K562 (cell line): ENCODE data around the gene SEMA6B. TPM values are rescaled to one million over a fixed set of nuclear protein-coding genes. Genes with fewer than 3 reads are reported as not detected.

Source experiments
- ATAC-seq: fragments of 200-7000 bp; cut with Tn5 transposase; 3 replicates; pipeline ENCODE4 v1.9.1; 2020; ENCODE audit warnings: moderate library complexity
- BruUV-seq: library from RNA; stranded (reverse); fragments of 400-500 nt; replicated peaks from 2 replicates; lab custom pipeline; 2021; lab: Mats Ljungman, UMichigan
- CTCF ChIA-PET: fragments of 300-600 bp; formaldehyde crosslinking; extraction: SDS; loops from one replicate; lab custom pipeline; 2021; ENCODE audit warnings: low intra/inter-chr PET ratio; lab: Yijun Ruan, JAX
- POLR2A ChIA-PET: fragments of 300-600, 350-650 bp; sonication (Branson Sonifier 250); formaldehyde crosslinking; extraction: SDS; loops from one replicate; lab custom pipeline; 2021; ENCODE audit warnings: antibody characterized with exemption, inconsistent platforms; lab: Yijun Ruan, JAX
- DNase-seq, 4 experiments: peaks; one replicate each; pipeline versions ENCODE4 v3.0.0 to v3.0.0-alpha.2; 2011 to 2018; ENCODE audit warnings: low spot score in 3 of 4, mixed read lengths in 3 of 4; ENCODE audit errors: extremely low read depth in 1 of 4
- FAIRE-seq: peaks from 2 replicates; lab custom pipeline; 2011; peaks lifted over from hg19 to GRCh38; lab: Jason Lieb, UNC
- H2AFZ ChIP-seq: 2 replicates; pipeline ENCODE4 v1.6.0; 2011; ENCODE audit warnings: low read depth, low read length, control low read depth, inconsistent platforms
- H3K27ac ChIP-seq: fragments of 200-600 bp; 3 replicates; pipeline ENCODE4 v1.8.0; 2011; ENCODE audit warnings: low read depth, mild to moderate bottlenecking, control low read depth, inconsistent platforms, low read length, moderate library complexity, mixed read lengths; ENCODE audit errors: extremely low read depth
- H3K27me3 ChIP-seq, 2 experiments: fragments of 300-600 bp in 1 of 2; 2 replicates in 1 of 2; 3 replicates in 1 of 2; pipeline versions ENCODE4 v1.6.0 to v1.8.0; 2011; ENCODE audit warnings: inconsistent platforms in 2 of 2, low read length in 2 of 2, mild to moderate bottlenecking in 1 of 2, mixed read lengths in 1 of 2, moderate library complexity in 1 of 2; ENCODE audit not compliant: control insufficient read depth in 2 of 2, insufficient read depth in 2 of 2
- H3K36me3 ChIP-seq: fragments of 300-600 bp; 3 replicates; pipeline ENCODE4 v1.8.0; 2011; ENCODE audit warnings: mild to moderate bottlenecking, low read length, inconsistent platforms; ENCODE audit not compliant: control insufficient read depth, insufficient read depth
- H3K4me1 ChIP-seq, 2 experiments: fragments of 200-600 bp in 1 of 2; replicated peaks in 1 of 2; 2 replicates in 1 of 2; 3 replicates in 1 of 2; pipeline versions ENCODE4 v1.5.1 to v1.8.0; 2011; ENCODE audit warnings: inconsistent platforms in 2 of 2, low read length in 2 of 2, mild to moderate bottlenecking in 1 of 2, mixed read lengths in 1 of 2, moderate library complexity in 1 of 2; ENCODE audit not compliant: control insufficient read depth in 2 of 2, insufficient read depth in 2 of 2
- H3K4me2 ChIP-seq: 2 replicates; pipeline ENCODE4 v1.6.1; 2011; ENCODE audit warnings: low read length, control low read depth, inconsistent platforms, mixed read lengths; ENCODE audit not compliant: insufficient read depth
- H3K4me3 ChIP-seq: fragments of 200-600 bp; sonication (generic), shearing (Covaris generic); 2 replicates; pipeline ENCODE4 v1.5.1; 2016; ENCODE audit warnings: control low read depth, inconsistent platforms
- H3K79me2 ChIP-seq: fragments of 200-600 bp; 3 replicates; pipeline ENCODE4 v1.8.0; 2011; ENCODE audit warnings: low read length, inconsistent platforms; ENCODE audit not compliant: control insufficient read depth, insufficient read depth
- H3K9ac ChIP-seq, 2 experiments: 2 replicates each; pipeline versions ENCODE4 v1.6.0 to v1.6.1; 2011; ENCODE audit warnings: low read depth in 2 of 2, low read length in 2 of 2, control low read depth in 1 of 2, inconsistent platforms in 1 of 2, mild to moderate bottlenecking in 1 of 2, mixed read lengths in 1 of 2; ENCODE audit not compliant: insufficient read depth in 1 of 2
- H3K9me1 ChIP-seq: one replicate; pipeline ENCODE4 v1.6.0; 2011; ENCODE audit warnings: inconsistent platforms, mild to moderate bottlenecking, low read length, moderate library complexity; ENCODE audit not compliant: control insufficient read depth, insufficient read depth
- H3K9me3 ChIP-seq: replicated peaks from 2 replicates; pipeline ENCODE4 v1.5.1; 2011; ENCODE audit warnings: low read depth, low read length, inconsistent platforms; ENCODE audit not compliant: control insufficient read depth, insufficient read depth
- H4K20me1 ChIP-seq: replicated peaks from 2 replicates; pipeline ENCODE4 v1.6.1; 2011; ENCODE audit warnings: low read length, inconsistent platforms, mixed read lengths; ENCODE audit not compliant: control insufficient read depth, insufficient read depth
- CBFB ChIP-seq: sonication (generic); formaldehyde crosslinking; IDR thresholded peaks from 2 replicates; pipeline ENCODE4 v1.4.0; 2020; ENCODE audit warnings: mild to moderate bottlenecking, missing genetic modification reagents
- MXI1 ChIP-seq: IDR thresholded peaks from 2 replicates; pipeline ENCODE4 v1.6.1; 2011; ENCODE audit warnings: low read depth, mild to moderate bottlenecking, improper control_type of control experiment, low read length
- ZNF146 ChIP-seq: IDR thresholded peaks from one replicate; pipeline ENCODE4 v1.6.1; 2018; ENCODE audit warnings: missing compliant biosample characterization; ENCODE audit not compliant: unreplicated experiment
- WGBS: fragments of 100-300 bp; shearing (Covaris generic); methylation state at CpG from one replicate; pipeline ENCODE4 v1.1.6; 2016; ENCODE audit warnings: low coverage, mixed read lengths; ENCODE audit not compliant: insufficient coverage; ENCODE audit errors: missing lambda C conversion rate; 5-methylcytosine and 5-hydroxymethylcytosine counted together
- in situ Hi-C: fragments of 300-500 bp; cut with MboI; formaldehyde crosslinking; loops from 4 replicates; pipeline ENCODE4 v1.15.0; 2018; ENCODE audit warnings: inconsistent platforms, mixed read lengths
- intact Hi-C: fragments of 100-400 bp; cut with micrococcal nuclease; formaldehyde crosslinking; loops from 2 replicates; pipeline ENCODE4 v1.14.2; 2022
- polyA plus RNA-seq, 8 experiments: library from polyadenylated mRNA; depleted of rRNA in 4 of 8; stranded (reverse) in 5 of 8; unstranded in 3 of 8; fragments of >200 nt; fragmentation: Nextera tagmentation in 2 of 8; fragmentation: Illumina TruSeq in 1 of 8; extraction: Ambion mirVana in 2 of 8; extraction: Trizol in 1 of 8; gene quantifications; 2 replicates each; pipeline versions ENCODE4 v1.2.1 to v1.2.3, GENCODE V29; 2011 to 2014; ENCODE audit warnings: inconsistent platforms in 1 of 8, missing spikeins in 1 of 8
- total RNA-seq, 7 experiments: library from RNA; depleted of rRNA in 6 of 7; stranded (reverse); fragments of >200 nt in 6 of 7; fragmentation: Illumina TruSeq in 2 of 7; extraction: Trizol in 2 of 7; gene quantifications; 2 replicates each; pipeline versions ENCODE4 v1.2.1 to v1.2.3, GENCODE V29; 2011 to 2021; ENCODE audit warnings: low replicate concordance in 1 of 7
- TF ChIP-seq, protein P1 (sequence below): fragments of 250-450 bp; sonication (Bioruptor Pico); IDR thresholded peaks from 2 replicates; pipeline ENCODE4 v1.5.1; 2021; ENCODE audit warnings: mild to moderate bottlenecking

SEMA6B gene
- total and polyA plus RNA-seq, 9 of the 15 experiments (the other 6 are each of a cell fraction or from before 2014, with no cell fraction given) = 0.65 to 4.6 (median 2.5) TPM; not detected in 2

- Histone ChIP-seq H3K9ac (no peak overlapping the region; a peak in 1 of 4 replicates), H3K79me2 (no peaks in the 10 kb centered on the region), H3K4me3 (no peak overlapping the region), H3K4me1 (peaks cover 0 to 33% of the 10 kb centered on the region in 2 experiments; a peak in 1 of 5 replicates), H3K36me3 (peaks cover 51% of the 10 kb centered on the region; the same call in 1 of the 3 replicates), H3K4me2 (no peak overlapping the region), H4K20me1 (no peaks in the 10 kb centered on the region), H2AFZ (no peak overlapping the region), H3K9me1 (no peaks in the 10 kb centered on the region)
- ChIA-PET CTCF (no interaction called here), POLR2A (interaction anchor here (0.5 kb wide), 1 partner anchor 26 kb away, joined by 4 read pairs; no protein-coding TSS in a partner anchor)
- in situ Hi-C loops (no loop called here), intact Hi-C loops (no loop called here)
- FAIRE-seq = no peak
- WGBS = 87% methylated on average over 11 of the region's 12 CpGs
- BruUV-seq = no TSS peak
- TF ChIP-seq, protein P1, sequence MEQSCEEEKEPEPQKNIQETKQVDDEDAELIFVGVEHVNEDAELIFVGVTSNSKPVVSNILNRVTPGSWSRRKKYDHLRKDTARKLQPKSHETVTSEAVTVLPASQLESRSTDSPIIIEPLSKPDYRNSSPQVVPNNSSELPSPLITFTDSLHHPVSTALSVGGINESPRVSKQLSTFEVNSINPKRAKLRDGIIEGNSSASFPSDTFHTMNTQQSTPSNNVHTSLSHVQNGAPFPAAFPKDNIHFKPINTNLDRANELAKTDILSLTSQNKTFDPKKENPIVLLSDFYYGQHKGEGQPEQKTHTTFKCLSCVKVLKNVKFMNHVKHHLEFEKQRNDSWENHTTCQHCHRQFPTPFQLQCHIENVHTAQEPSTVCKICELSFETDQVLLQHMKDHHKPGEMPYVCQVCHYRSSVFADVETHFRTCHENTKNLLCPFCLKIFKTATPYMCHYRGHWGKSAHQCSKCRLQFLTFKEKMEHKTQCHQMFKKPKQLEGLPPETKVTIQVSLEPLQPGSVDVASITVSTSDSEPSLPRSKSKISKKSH (CRISPR knock-in tag) = no peak
- TF ChIP-seq CBFB = no peak
- TF ChIP-seq, all 486 proteins: peak for 0
- Histone ChIP-seq H3K27me3 (no peaks in the 10 kb centered on the region), H3K9me3 (no peaks in the 10 kb centered on the region), H3K27ac (no peak overlapping the region)
- ATAC-seq (no peak), DNase-seq (no peak)
These were observed 60.8 kb downstream of the SEMA6B start for GRCh38 chr19:4498694-4499093.

DNA sequence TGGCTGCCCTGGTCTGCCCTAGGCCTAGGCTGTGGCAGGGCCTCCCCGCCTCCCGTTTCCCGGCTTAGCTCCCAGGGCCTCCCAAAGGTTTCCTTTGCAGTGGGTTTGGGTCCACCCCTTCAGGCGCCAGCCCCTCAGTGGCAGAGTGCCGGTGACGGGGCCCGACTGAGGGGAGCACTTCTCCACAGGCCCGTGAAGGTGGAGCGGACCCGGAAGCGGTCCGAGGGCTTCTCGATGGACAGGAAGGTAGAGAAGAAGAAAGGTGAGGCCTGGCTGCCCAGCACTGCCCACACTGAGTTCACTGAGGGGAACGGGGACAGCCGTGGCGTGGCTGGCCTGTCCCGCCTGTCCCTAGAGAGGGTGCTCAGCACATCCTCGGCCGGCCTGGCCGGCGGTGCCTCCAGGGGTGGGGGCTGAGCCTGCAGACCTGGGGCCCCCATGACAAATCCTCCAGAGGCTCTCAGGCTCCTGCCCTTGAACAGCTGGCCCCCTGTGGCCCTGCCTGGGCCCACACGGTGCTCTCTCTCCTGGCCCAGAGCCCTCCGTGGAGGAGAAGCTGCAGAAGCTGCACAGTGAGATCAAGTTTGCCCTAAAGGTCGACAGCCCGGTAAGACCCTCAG, 61.6 kb downstream of the SEMA6B start:
- no peaks in the 10 kb centered on the region for H4K20me1 ChIP-seq
- no peak for TF ChIP-seq MXI1
- TF ChIP-seq ZNF146 (CRISPR knock-in tag) = no peak
- no TSS peak for BruUV-seq
- in situ Hi-C loops = no loop called here
- no peaks in the 10 kb centered on the region for H3K9me1 ChIP-seq
- POLR2A ChIA-PET = interaction anchor here (0.5 to 1.8 kb wide), 4 partner anchors 11 to 27 kb away, joined by 3 to 4 read pairs (median 4); no protein-coding TSS in a partner anchor
- H3K79me2 ChIP-seq = no peaks in the 10 kb centered on the region
- WGBS = 89% methylated on average over 12 of the region's 25 CpGs
- peaks cover 59% of the 10 kb centered on the region; the same call in 2 of the 3 replicates for H3K36me3 ChIP-seq
- H3K27me3 ChIP-seq = no peaks in the 10 kb centered on the region
- CTCF ChIA-PET = no interaction called here
- no peak overlapping the region for H3K4me3 ChIP-seq
- peak overlapping the region in 1 of 2 experiments; percentile 45; a peak in 1 of 4 replicates for H3K9ac ChIP-seq
- no peak overlapping the region for H3K4me2 ChIP-seq
- FAIRE-seq = no peak
- intact Hi-C loops = no loop called here
- ATAC-seq = no peak
- no peak for DNase-seq
- no peaks in the 10 kb centered on the region for H3K9me3 ChIP-seq
- no peak overlapping the region for H2AFZ ChIP-seq
- peaks cover 0 to 29% of the 10 kb centered on the region in 2 experiments; a peak in 1 of 5 replicates for H3K4me1 ChIP-seq
- no peak overlapping the region for H3K27ac ChIP-seq
